DOHH2 (cell line): ENCODE results near the gene TBC1D22A.

ENCODE experiments used
- CTCF ChIP-seq: fragments of 200-600 bp; sonication (generic); IDR thresholded peaks from one replicate; pipeline ENCODE4 v1.5.1; 2014; ENCODE audit warnings: antibody characterized with exemption, mild to moderate bottlenecking, low read depth, low read length; ENCODE audit not compliant: poor library complexity, severe bottlenecking
- EZH2phosphoT487 ChIP-seq: fragments of 200-600 bp; sonication (generic); IDR thresholded peaks from 2 replicates; pipeline ENCODE4 v1.6.1; 2017; ENCODE audit warnings: borderline replicate concordance, mild to moderate bottlenecking, antibody characterized with exemption, low read length, moderate library complexity, mixed read lengths

GRCh38 chr22:46884365-46884764 lies 121.9 kb downstream of the TBC1D22A start:
- TF ChIP-seq CTCF = no peak
- no peak for TF ChIP-seq EZH2phosphoT487
